ENCODE results near the gene UEVLD.

- TF ChIP-seq EZH2 (IDR thresholded peaks at IDR 0.05; ENCODE audit: low read length, missing control alignments) (no peak), CTCF (conservative IDR thresholded peaks at IDR 0.05 in 1 of 2, IDR thresholded peaks at IDR 0.05 in 1 of 2; ENCODE audit: low read depth in 1 of 2, low read length in 2 of 2) (no peak)
These were observed 19.8 kb upstream of the UEVLD start for GRCh38 chr11:18608376-18608775.
